ENCODE results near the gene SIRT2. TPM values are rescaled to one million over a fixed set of nuclear protein-coding genes. Genes with fewer than 3 reads are reported as not detected.

The SIRT2 gene
- total and polyA plus RNA-seq, 2 of the 13 experiments (the other 11 are each of a cell fraction or from before 2014, with no cell fraction given): 22.3 to 26.1 TPM

- no peak for TF ChIP-seq ZEB1 (IDR thresholded peaks at IDR 0.05; ENCODE audit: insufficient replicate concordance, low read depth)
- TF ChIP-seq ZNF816 (CRISPR knock-in tag; IDR thresholded peaks at IDR 0.05; ENCODE audit: borderline replicate concordance): no peak
- TF ChIP-seq MAX (IDR thresholded peaks at IDR 0.05): peak; percentile 74
- no peak for TF ChIP-seq TRAFD1 (CRISPR knock-in tag; IDR thresholded peaks at IDR 0.05; ENCODE audit: borderline replicate concordance)
- TF ChIP-seq ZBED4 (CRISPR knock-in tag; IDR thresholded peaks at IDR 0.05; ENCODE audit: borderline replicate concordance): no peak
- no peak for TF ChIP-seq ZFAT (CRISPR knock-in tag; conservative IDR thresholded peaks at IDR 0.05)
- TF ChIP-seq HNRNPL (IDR thresholded peaks at IDR 0.05; ENCODE audit: low read depth, low read length): peak; percentile 80; the same call in 1 of the 2 replicates
- TF ChIP-seq ZKSCAN5 (CRISPR knock-in tag; IDR thresholded peaks at IDR 0.05): no peak
- no peak for TF ChIP-seq ARID2 (CRISPR knock-in tag; IDR thresholded peaks at IDR 0.05; ENCODE audit: borderline replicate concordance)
- TF ChIP-seq ZNF564 (CRISPR knock-in tag; IDR thresholded peaks at IDR 0.05): no peak
- TF ChIP-seq CHD2 (IDR thresholded peaks at IDR 0.05; ENCODE audit: low read depth, low read length): peak; percentile 39; the same call in 1 of the 2 replicates
- TF ChIP-seq ZNF660 (CRISPR knock-in tag; IDR thresholded peaks at IDR 0.05; ENCODE audit: borderline replicate concordance, low read depth): no peak
- no peak for TF ChIP-seq AKNA (CRISPR knock-in tag; IDR thresholded peaks at IDR 0.05; ENCODE audit: borderline replicate concordance)
- TF ChIP-seq TOE1 (CRISPR knock-in tag; IDR thresholded peaks at IDR 0.05): no peak
These were observed 30.7 kb upstream of the SIRT2 start, which contains the start of gene SARS2 (continued) for GRCh38 chr19:38929929-38930775.

Measured in HepG2 (cell line).